Muscle layer of colon (tissue), 2 donors: ENCODE data around the gene AVP.
"Not testable (repeated sequence)": the region's sequence is repeated elsewhere in the genome, so short reads cannot be mapped to it uniquely, and the experiment has no call there.

Source experiments
- H3K27ac ChIP-seq: one replicate; pipeline ENCODE4 v1.7.0; 2013; ENCODE audit warnings: low read depth, mild to moderate bottlenecking, low read length, moderate library complexity
- H3K27me3 ChIP-seq, 2 donors: one replicate each; pipeline ENCODE4 v1.7.0; 2013; ENCODE audit warnings: low read length in 2 of 2, mild to moderate bottlenecking in 2 of 2; ENCODE audit not compliant: insufficient read depth in 2 of 2, control insufficient read depth in 1 of 2
- H3K36me3 ChIP-seq: one replicate; pipeline ENCODE4 v1.7.0; 2013; ENCODE audit warnings: mild to moderate bottlenecking, low read length; ENCODE audit not compliant: insufficient read depth
- H3K4me1 ChIP-seq: one replicate; pipeline ENCODE4 v1.7.0; 2013; ENCODE audit warnings: mild to moderate bottlenecking, low read length; ENCODE audit not compliant: insufficient read depth
- H3K4me3 ChIP-seq, 2 donors: one replicate each; pipeline ENCODE4 v1.7.0; 2013; ENCODE audit warnings: low read length in 2 of 2, low read depth in 1 of 2, mild to moderate bottlenecking in 1 of 2, moderate library complexity in 1 of 2
- H3K9ac ChIP-seq: one replicate; pipeline ENCODE4 v1.7.0; 2013; ENCODE audit warnings: low read length
- H3K9me3 ChIP-seq: one replicate; pipeline ENCODE4 v1.7.0; 2013; ENCODE audit warnings: mild to moderate bottlenecking, low read length
- donor health status: abdominal sarcoma.
- donor health status: Adenocarcinoma of cecum.

Gene AVP

DNA sequence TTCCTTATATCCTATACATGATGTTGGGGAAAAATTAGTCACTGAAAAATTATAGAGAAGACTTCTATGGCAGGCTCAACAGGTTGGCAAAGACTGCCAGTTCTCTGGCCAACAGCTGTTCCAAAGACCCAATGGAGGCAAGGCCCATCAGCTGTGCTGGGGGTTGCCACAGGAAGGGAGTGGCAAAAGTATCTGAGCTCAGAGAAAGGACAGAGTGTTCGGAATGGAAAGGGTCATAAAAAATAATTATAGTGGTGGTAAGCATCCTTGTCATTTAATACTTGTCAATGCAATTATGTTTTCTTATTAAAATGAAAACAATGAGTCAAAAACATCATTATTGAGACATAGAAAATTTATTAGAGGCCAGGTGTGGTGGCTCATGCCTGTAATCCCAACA, 39.0 kb upstream of the AVP start:
- no peak overlapping the region for H3K4me3 ChIP-seq
- H3K27ac ChIP-seq: no peak overlapping the region
- H3K9ac ChIP-seq: no peak overlapping the region
- H3K36me3 ChIP-seq: peaks cover 31% of the 10 kb centered on the region
- no peaks in the 10 kb centered on the region for H3K9me3 ChIP-seq
- H3K4me1 ChIP-seq: peaks cover 12% of the 10 kb centered on the region
- no peaks in the 10 kb centered on the region for H3K27me3 ChIP-seq

DNA sequence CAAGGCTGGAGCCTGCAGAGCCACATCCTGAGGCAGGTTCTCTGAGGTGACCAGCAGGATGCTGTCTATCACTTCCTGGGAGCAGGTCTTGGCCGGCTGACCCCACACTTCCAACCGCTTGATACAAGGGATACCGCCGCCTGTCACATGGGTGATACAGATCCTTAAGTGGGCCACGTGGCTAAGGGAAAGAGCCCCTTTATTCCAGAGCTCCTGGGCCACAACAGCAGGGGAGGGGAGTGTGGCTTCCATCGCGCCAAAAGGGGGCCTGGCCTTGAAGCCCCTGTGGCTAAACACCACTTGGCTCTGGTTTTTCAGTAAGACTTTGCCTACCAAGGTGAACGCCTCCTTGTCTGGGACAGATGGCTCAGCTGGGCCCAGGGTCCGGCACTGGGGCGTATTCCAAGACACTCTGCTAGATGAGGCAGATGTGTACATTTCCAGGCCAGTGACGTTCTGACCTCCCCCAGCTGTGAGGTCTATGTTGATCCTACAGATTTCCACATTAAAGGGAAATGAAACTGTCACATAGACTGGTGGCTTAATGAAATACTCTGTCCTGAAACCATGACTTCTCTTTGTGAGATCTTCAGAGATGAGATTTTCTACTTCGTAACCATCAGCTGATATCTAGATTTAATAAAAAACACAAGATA, 37.6 kb upstream of the AVP start:
- H3K9ac ChIP-seq: no peak overlapping the region
- H3K4me3 ChIP-seq: no peak overlapping the region
- peaks cover 31% of the 10 kb centered on the region for H3K36me3 ChIP-seq

DNA sequence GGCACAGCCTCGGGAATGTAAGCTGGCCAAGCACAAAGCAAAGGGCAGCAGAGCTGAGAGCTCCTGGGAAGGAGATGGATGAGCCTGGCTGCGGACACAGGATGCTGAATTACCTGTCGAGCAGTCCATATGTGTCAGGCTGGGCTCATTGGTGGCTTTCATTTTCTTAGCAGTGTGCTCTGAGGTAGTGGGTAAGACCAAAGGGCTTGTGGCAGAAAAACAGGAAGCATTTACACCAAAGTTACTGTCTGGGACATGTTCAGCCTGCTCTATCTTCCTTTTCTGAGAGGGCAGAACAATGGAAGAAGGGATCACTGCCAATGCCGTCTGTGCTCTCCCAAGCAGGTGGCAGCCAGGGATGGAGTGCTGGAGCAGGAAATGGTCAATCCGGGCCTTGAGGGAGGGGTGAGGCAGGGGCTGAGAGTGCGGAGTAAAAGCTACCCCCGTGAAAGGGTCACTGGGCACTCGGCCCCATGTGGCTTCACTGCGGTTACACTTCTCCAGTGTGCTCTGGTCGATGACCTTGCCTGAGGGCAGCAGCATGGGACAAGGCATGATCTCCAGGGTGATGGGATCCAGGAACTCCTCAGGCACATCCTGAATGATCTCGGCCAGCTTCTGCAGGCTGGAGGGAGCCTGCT, 36.9 kb upstream of the AVP start:
- H3K27me3 ChIP-seq: no peaks in the 10 kb centered on the region
- peaks cover 31% of the 10 kb centered on the region for H3K36me3 ChIP-seq

More for the DNA sequence above, 37.6 kb upstream of the AVP start:
- H3K9me3 ChIP-seq: no peaks in the 10 kb centered on the region
- H3K27ac ChIP-seq: no peak overlapping the region
- no peaks in the 10 kb centered on the region for H3K27me3 ChIP-seq
- H3K4me1 ChIP-seq: no peaks in the 10 kb centered on the region

DNA sequence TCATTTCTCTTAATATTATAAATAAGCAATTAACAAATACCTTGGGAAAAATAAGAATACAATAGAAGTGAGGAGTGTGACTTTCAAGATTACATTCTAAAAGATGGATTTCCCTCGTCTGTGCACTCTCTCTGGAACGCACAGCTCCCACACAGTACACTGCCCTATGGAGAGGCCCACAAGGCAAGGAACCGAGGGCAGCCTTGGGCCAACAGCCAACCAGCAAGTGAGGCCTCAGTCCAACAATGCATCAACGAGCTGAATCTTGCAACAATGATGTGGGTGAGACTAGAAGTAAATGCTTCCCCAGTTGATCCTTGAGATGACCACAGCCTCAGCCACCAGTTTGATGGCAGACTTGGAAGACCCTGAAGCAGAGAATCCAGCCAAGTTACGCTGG, 34.5 kb upstream of the AVP start:
- H3K27me3 ChIP-seq: no peaks in the 10 kb centered on the region
- no peak overlapping the region for H3K9ac ChIP-seq
- H3K27ac ChIP-seq: no peak overlapping the region
- no peak overlapping the region for H3K4me3 ChIP-seq
- H3K9me3 ChIP-seq: no peaks in the 10 kb centered on the region
- peaks cover 6% of the 10 kb centered on the region for H3K4me1 ChIP-seq
- peaks cover 31% of the 10 kb centered on the region for H3K36me3 ChIP-seq

More for the DNA sequence above, 36.9 kb upstream of the AVP start:
- Histone ChIP-seq H3K9me3 (no peaks in the 10 kb centered on the region), H3K4me1 (no peaks in the 10 kb centered on the region), H3K9ac (no peak overlapping the region), H3K4me3 (no peak overlapping the region), H3K27ac (no peak overlapping the region)

DNA sequence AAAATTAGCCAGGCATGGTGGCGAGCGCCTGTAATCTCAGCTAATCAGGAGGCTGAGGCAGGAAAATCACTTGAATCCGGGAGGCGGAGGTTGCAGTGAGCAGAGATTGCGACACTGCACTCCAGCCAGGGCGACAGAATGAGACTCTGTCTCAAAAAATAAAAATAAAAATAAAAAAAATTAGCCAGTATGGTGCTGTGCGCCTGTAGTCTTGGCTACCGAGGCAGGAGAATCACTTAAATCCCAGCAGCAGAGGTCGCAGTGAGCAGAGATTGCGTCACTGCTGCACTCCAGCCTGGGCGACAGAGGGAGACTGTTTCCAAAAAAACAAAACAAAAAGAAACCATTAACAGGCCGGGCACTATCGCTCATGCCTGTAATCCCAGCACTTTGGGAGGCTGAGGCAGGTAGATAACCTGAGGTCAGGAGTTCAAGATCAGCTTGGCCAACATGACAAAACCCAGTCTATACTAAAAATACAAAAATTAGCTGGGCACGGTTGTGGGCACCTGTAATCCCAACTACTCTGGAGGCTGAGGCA, 33.4 kb upstream of the AVP start:
- H3K27ac ChIP-seq, H3K9ac ChIP-seq, H3K9me3 ChIP-seq, H3K4me3 ChIP-seq, H3K4me1 ChIP-seq, H3K27me3 ChIP-seq: not testable (repeated sequence)
- peaks cover 33% of the 10 kb centered on the region for H3K36me3 ChIP-seq

DNA sequence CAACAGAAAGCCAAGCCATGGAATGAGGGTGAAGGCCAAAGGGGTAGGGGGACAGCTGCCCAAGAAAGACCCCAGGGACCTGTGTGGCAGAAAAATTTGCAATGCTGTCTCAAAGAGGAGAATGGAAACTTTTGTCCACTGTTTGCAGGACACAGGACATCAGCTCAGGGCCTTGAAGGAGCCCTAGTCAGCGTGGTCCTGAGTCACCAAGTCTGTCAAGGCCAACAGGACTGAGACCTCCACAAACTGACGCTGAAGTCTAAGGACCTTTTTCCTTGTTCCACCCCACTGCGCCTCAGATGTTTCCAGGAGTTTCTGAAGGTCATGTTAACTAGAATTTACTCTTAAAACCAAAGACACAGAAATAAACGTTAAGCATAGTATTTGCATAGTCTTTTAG, 31.8 kb upstream of the AVP start:
- Histone ChIP-seq H3K27me3 (no peaks in the 10 kb centered on the region), H3K9me3 (no peaks in the 10 kb centered on the region), H3K27ac (no peak overlapping the region), H3K4me3 (no peak overlapping the region), H3K9ac (no peak overlapping the region), H3K4me1 (peaks cover 6% of the 10 kb centered on the region), H3K36me3 (peaks cover 25% of the 10 kb centered on the region)

DNA sequence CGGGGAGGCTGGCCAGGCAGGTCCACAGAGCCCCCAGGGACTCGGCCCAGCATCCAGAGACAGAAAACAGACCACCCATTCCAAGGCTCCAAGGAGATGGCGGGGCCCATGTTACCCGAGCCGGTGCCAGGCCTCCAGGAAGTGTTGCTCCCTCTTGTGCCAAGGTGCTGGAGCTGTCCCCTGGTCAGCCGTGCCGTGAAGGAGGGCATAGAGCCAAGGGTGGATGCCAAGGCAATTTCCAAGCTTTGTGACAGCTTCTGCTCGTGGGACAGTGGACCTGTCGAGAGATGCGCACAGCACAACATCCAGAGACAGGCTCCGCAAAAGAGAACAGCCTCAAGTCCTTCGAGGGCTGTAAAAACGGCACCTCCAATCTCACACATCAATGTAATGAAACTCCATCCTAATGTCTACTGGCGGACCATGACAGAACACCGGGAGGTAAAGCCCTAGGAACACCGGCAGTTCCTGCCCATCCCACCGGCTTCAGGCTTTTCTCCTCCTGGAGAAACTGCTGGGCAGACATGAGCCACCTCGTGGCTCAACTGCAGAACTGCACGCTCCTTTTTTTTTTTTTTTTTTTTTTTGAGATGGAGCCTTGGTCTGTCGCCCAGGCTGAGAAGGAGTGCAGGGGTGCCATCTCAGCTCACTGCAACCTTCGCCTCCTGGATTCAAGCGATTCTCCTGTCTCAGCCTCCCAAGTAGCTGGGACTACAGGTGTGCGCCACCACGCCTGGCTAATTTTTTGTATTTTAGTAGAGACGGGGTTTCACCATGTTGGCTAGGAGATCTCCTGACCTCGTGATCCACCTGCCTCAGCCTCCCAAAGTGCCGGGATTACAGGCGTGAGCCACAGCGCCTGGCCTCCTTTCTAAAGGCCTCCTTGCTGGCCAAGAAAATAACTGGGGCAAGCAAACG, 30.9 kb upstream of the AVP start:
- Histone ChIP-seq H3K27me3 (no peaks in the 10 kb centered on the region), H3K4me3 (no peak overlapping the region), H3K4me1 (peaks cover 6% of the 10 kb centered on the region), H3K9ac (no peak overlapping the region), H3K36me3 (peaks cover 19% of the 10 kb centered on the region), H3K27ac (no peak overlapping the region), H3K9me3 (no peaks in the 10 kb centered on the region)

DNA sequence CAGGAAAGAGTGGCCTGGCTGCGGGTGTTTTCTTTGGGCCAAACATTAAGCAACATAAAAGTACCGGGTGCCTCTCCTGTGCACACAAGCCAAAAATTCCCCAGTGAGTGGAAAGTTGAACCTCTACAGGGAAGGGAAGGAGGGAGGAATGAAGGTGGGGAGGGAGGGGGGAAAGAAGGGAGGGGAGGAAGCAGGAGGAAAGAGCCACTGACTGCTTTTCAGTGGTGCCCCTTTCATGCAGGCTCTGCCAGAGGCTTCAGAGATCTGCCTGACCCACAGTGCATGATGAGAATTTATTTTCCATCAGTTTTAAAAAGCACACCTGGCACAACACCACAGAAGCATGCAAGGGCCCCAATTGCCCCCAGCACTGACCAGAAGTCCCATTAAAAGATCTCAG, 27.5 kb upstream of the AVP start:
- Histone ChIP-seq H3K36me3 (peaks cover 38% of the 10 kb centered on the region), H3K4me1 (peaks cover 6% of the 10 kb centered on the region), H3K4me3 (no peak overlapping the region), H3K27me3 (no peaks in the 10 kb centered on the region), H3K9me3 (no peaks in the 10 kb centered on the region), H3K9ac (no peak overlapping the region), H3K27ac (no peak overlapping the region)

DNA sequence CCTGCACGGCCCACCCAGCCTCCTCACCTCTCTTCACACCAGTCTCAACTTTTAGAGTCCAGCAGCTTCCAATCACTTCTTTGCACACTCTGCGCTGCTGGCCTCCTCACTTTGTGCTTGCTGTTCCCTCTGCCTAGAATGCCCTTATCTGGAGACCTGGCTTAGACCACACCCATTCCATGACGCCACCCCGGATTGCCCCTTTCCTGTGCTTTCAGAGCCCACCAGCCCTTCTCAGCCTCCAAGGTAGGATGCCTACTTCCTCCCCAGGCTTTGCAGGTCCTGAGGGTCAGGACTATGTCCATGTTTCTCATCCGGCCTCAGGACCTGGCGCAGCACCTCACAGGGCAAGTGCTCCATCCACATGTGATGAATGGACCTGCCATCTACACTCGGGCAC, 27.0 kb upstream of the AVP start:
- H3K4me1 ChIP-seq: peaks cover 6% of the 10 kb centered on the region
- no peak overlapping the region for H3K27ac ChIP-seq
- H3K9me3 ChIP-seq: no peaks in the 10 kb centered on the region
- peaks cover 38% of the 10 kb centered on the region for H3K36me3 ChIP-seq
- no peak overlapping the region for H3K4me3 ChIP-seq
- no peak overlapping the region for H3K9ac ChIP-seq
- no peaks in the 10 kb centered on the region for H3K27me3 ChIP-seq

DNA sequence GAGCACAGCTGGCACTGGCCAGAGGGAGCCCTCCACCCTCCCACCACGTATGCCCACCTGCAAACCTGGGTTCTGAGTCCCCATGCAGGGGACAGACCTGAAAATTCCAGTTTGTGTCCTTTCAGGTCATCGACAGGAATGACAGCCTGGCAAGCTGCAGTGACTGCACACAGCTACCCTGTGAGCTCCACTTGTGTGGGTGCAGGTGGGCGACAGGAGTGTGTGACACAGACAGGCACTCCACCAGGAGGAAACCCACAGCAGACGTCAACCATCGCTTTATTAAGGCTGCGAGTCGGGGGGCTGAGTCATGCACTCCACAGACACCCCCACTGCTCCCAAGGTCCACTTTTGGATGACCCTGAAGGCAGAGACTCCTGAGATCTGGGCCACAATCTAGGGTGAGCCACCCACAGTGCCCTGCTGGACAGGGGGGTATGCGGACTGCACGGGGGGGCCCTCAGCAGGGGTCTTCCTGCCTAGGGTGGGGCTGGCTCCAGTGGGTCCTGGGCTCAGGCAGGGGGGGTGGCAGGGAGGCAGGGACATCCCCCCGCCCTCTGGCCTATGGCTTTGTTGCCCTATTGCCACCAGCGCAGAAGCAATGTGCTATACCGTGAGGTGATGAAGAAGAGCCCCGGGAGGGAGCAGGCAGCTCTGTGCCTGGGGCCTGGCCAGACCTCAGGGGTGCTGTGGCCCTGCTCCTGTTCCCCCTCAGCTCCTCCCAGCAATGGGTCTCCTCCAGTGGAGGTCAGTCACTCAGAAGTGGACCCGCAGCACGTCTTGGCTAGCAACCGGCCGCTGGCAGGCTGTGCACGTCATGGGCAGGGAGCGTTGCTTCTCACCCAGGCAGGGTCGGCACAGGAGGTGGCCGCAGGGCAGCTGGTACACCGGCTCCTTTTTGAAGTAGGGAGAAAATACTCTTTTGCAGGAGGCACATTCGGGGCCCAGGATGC, 25.1 kb upstream of the AVP start:
- Histone ChIP-seq H3K36me3 (peaks cover 38% of the 10 kb centered on the region), H3K4me3 (no peak overlapping the region), H3K4me1 (no peaks in the 10 kb centered on the region), H3K27me3 (no peaks in the 10 kb centered on the region), H3K27ac (no peak overlapping the region), H3K9me3 (no peaks in the 10 kb centered on the region), H3K9ac (no peak overlapping the region)
